H9 (cell line): ENCODE results near the gene NGF. TPM values are rescaled to one million over a fixed set of nuclear protein-coding genes. Genes with fewer than 3 reads are reported as not detected.

Experiments
- DNase-seq: peaks from one replicate; pipeline ENCODE4 v3.0.0-alpha.2; 2017
- H2AFZ ChIP-seq: one replicate; pipeline ENCODE4 v1.6.1; 2013; ENCODE audit warnings: mild to moderate bottlenecking, low read length, control low read depth, moderate library complexity
- H2AK5ac ChIP-seq: 2 replicates; pipeline ENCODE4 v1.6.1; 2013; ENCODE audit warnings: low read length, control low read depth, mixed read lengths; ENCODE audit not compliant: insufficient read length
- H2BK120ac ChIP-seq: one replicate; pipeline ENCODE4 v1.6.1; 2013; ENCODE audit warnings: low read depth, mild to moderate bottlenecking, low read length, control low read depth, inconsistent platforms; ENCODE audit not compliant: poor library complexity, severe bottlenecking
- H2BK12ac ChIP-seq: 2 replicates; pipeline ENCODE4 v1.6.1; 2013; ENCODE audit warnings: low read length, control low read depth, mixed read lengths, low read depth; ENCODE audit not compliant: insufficient read length
- H2BK15ac ChIP-seq: 2 replicates; pipeline ENCODE4 v1.6.1; 2013; ENCODE audit warnings: low read depth, low read length, control low read depth
- H2BK20ac ChIP-seq: one replicate; pipeline ENCODE4 v1.6.1; 2013; ENCODE audit warnings: low read depth, mild to moderate bottlenecking, low read length, control low read depth, inconsistent platforms; ENCODE audit not compliant: poor library complexity, severe bottlenecking
- H2BK5ac ChIP-seq: 2 replicates; pipeline ENCODE4 v1.6.1; 2013; ENCODE audit warnings: low read length, control low read depth, mixed read lengths; ENCODE audit not compliant: insufficient read length
- H3K14ac ChIP-seq: 2 replicates; pipeline ENCODE4 v1.6.1; 2013; ENCODE audit warnings: low read length, control low read depth; ENCODE audit not compliant: insufficient read depth
- H3K18ac ChIP-seq: 2 replicates; pipeline ENCODE4 v1.6.1; 2013; ENCODE audit warnings: low read depth, mild to moderate bottlenecking, mixed read lengths, low read length, control low read depth; ENCODE audit not compliant: insufficient read length
- H3K23ac ChIP-seq: 2 replicates; pipeline ENCODE4 v1.6.1; 2013; ENCODE audit warnings: low read length, control low read depth, mixed read lengths, low read depth; ENCODE audit not compliant: insufficient read length
- H3K23me2 ChIP-seq: 2 replicates; pipeline ENCODE4 v1.6.1; 2013; ENCODE audit warnings: low read depth, mild to moderate bottlenecking, mixed read lengths, low read length, control low read depth; ENCODE audit not compliant: insufficient read length, poor library complexity, severe bottlenecking
- H3K27ac ChIP-seq: 2 replicates; pipeline ENCODE4 v1.5.1; 2013; ENCODE audit warnings: low read length, control low read depth, mixed read lengths, low read depth; ENCODE audit not compliant: insufficient read length
- H3K27me3 ChIP-seq: 2 replicates; pipeline ENCODE4 v1.6.1; 2013; ENCODE audit warnings: low read length, control low read depth, inconsistent platforms; ENCODE audit not compliant: insufficient read depth
- H3K4ac ChIP-seq: 2 replicates; pipeline ENCODE4 v1.6.1; 2013; ENCODE audit warnings: low read depth, mild to moderate bottlenecking, control low read depth, inconsistent platforms, low read length, moderate library complexity
- H3K4me1 ChIP-seq: 2 replicates; pipeline ENCODE4 v1.6.1; 2013; ENCODE audit warnings: low read length, control low read depth, inconsistent platforms; ENCODE audit not compliant: insufficient read depth
- H3K4me2 ChIP-seq: 2 replicates; pipeline ENCODE4 v1.6.1; 2013; ENCODE audit warnings: low read length, control low read depth, mixed read lengths; ENCODE audit not compliant: insufficient read length, insufficient read depth
- H3K56ac ChIP-seq: 2 replicates; pipeline ENCODE4 v1.6.1; 2013; ENCODE audit warnings: low read depth, mild to moderate bottlenecking, mixed read lengths, low read length, control low read depth; ENCODE audit not compliant: insufficient read length
- H3K79me1 ChIP-seq: 2 replicates; pipeline ENCODE4 v1.6.1; 2013; ENCODE audit warnings: low read depth, mild to moderate bottlenecking, moderate library complexity, low read length, control low read depth, inconsistent platforms; ENCODE audit not compliant: insufficient read depth, poor library complexity, severe bottlenecking
- H3K79me2 ChIP-seq: 2 replicates; pipeline ENCODE4 v1.6.1; 2013; ENCODE audit warnings: low read length, control low read depth, inconsistent platforms; ENCODE audit not compliant: insufficient read depth
- H3K9ac ChIP-seq: 2 replicates; pipeline ENCODE4 v1.6.1; 2013; ENCODE audit warnings: low read length, control low read depth, mixed read lengths; ENCODE audit not compliant: insufficient read length; ENCODE audit errors: extremely low read depth
- H3K9me3 ChIP-seq: one replicate; pipeline ENCODE4 v1.6.1; 2013; ENCODE audit warnings: low read depth, low read length, inconsistent platforms; ENCODE audit not compliant: control insufficient read depth
- H3T11ph ChIP-seq: one replicate; pipeline ENCODE4 v1.6.1; 2013; ENCODE audit warnings: mild to moderate bottlenecking, low read length, control low read depth, inconsistent platforms
- H4K20me1 ChIP-seq: one replicate; pipeline ENCODE4 v1.6.1; 2013; ENCODE audit not compliant: control insufficient read depth, insufficient read length, insufficient read depth
- H4K5ac ChIP-seq: 2 replicates; pipeline ENCODE4 v1.6.1; 2013; ENCODE audit warnings: low read depth, mild to moderate bottlenecking, mixed read lengths, low read length, control low read depth; ENCODE audit not compliant: insufficient read length
- H4K8ac ChIP-seq: replicated peaks from 2 replicates; pipeline ENCODE4 v1.6.1; 2013; ENCODE audit warnings: low read length, control low read depth, mixed read lengths, low read depth; ENCODE audit not compliant: insufficient read length
- H4K91ac ChIP-seq: 2 replicates; pipeline ENCODE4 v1.6.1; 2013; ENCODE audit warnings: low read depth, mild to moderate bottlenecking, moderate library complexity, mixed read lengths, low read length, control low read depth; ENCODE audit not compliant: insufficient read length
- H3K27ac Mint-ChIP-seq, 3 experiments: 2 replicates in 2 of 3; 3 replicates in 1 of 3; pipeline ENCODE4 v1.8.0; 2020 to 2021; ENCODE audit warnings: mixed read lengths in 3 of 3, mild to moderate bottlenecking in 1 of 3, moderate library complexity in 1 of 3
- H3K27me3 Mint-ChIP-seq: 2 replicates; pipeline ENCODE4 v1.8.0; 2021; ENCODE audit warnings: low read depth, mild to moderate bottlenecking, moderate library complexity, mixed read lengths
- H3K36me3 Mint-ChIP-seq, 3 experiments: 2 replicates in 2 of 3; 3 replicates in 1 of 3; pipeline ENCODE4 v1.8.0; 2020 to 2021; ENCODE audit warnings: low read depth in 3 of 3, mixed read lengths in 3 of 3; ENCODE audit not compliant: insufficient read depth in 1 of 3
- H3K4me1 Mint-ChIP-seq, 2 experiments: 2 replicates each; pipeline ENCODE4 v1.8.0; 2020; ENCODE audit warnings: mixed read lengths in 2 of 2
- H3K4me3 Mint-ChIP-seq, 2 experiments: 2 replicates in 1 of 2; 3 replicates in 1 of 2; pipeline ENCODE4 v1.8.0; 2020 to 2021; ENCODE audit warnings: mild to moderate bottlenecking in 2 of 2, mixed read lengths in 2 of 2, moderate library complexity in 1 of 2
- H3K9me3 Mint-ChIP-seq, 2 experiments: 2 replicates in 1 of 2; 3 replicates in 1 of 2; pipeline ENCODE4 v1.8.0; 2020; ENCODE audit warnings: mild to moderate bottlenecking in 2 of 2, mixed read lengths in 2 of 2, moderate library complexity in 1 of 2
- WGBS: extraction: QIAGEN DNeasy Blood & Tissue Kit; methylation state at CpG from one replicate; pipeline ENCODE4 v1.1.7; 2013; ENCODE audit warnings: missing lambda C conversion rate, low lambda C conversion rate, mixed read lengths; ENCODE audit not compliant: insufficient read length; ENCODE audit errors: extremely low coverage; 5-methylcytosine and 5-hydroxymethylcytosine counted together
- total RNA-seq: library from RNA; stranded (reverse); gene quantifications from 2 replicates; pipeline ENCODE4 v1.2.1, GENCODE V29; 2021
- TF ChIP-seq, protein P1 (sequence below): fragments of 200-600 bp; sonication (generic); conservative IDR thresholded peaks from 3 replicates; pipeline ENCODE4 v1.8.0; 2021; ENCODE audit warnings: antibody characterized with exemption, mild to moderate bottlenecking

NGF gene
- total RNA-seq, 1 experiment from 2014 or later = 0.22 TPM

DNA sequence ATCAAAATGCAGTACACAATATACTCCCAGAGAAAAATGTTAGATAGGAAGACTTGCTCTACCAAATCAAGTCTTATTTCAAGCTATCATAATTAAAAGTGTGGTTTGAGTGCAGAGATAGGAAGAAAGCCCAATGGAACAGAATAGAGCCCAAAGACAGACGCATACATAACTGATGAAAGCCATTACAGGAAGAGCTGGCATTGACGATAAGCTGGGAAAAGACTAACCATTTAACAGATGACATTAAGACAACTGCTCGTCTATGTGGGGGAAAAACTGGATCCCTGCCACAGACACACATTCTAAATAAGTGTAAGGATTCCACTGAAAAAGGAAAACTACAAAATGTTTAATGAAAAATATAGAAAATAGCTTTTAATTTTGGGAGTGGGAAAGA, 85.5 kb downstream of the NGF start:
- H4K5ac ChIP-seq = no peak overlapping the region
- 0 out of 7 replicates have a peak, but pooled peaks cover 0 to 7% (median 0%) of the 10 kb centered on the region in 3 experiments for H3K36me3 Mint-ChIP-seq
- no peaks in the 10 kb centered on the region for H3K4me1 ChIP-seq
- no peak overlapping the region for H3K9ac ChIP-seq
- H3K56ac ChIP-seq = no peak overlapping the region
- no peak overlapping the region for H3K4me3 Mint-ChIP-seq
- H2AK5ac ChIP-seq = no peak overlapping the region
- H2BK20ac ChIP-seq = no peak overlapping the region
- no peaks in the 10 kb centered on the region for H3K4me1 Mint-ChIP-seq
- no peak overlapping the region for H3K23ac ChIP-seq
- no peak overlapping the region for H3K14ac ChIP-seq
- H3K79me2 ChIP-seq = no peaks in the 10 kb centered on the region
- TF ChIP-seq, protein P1, sequence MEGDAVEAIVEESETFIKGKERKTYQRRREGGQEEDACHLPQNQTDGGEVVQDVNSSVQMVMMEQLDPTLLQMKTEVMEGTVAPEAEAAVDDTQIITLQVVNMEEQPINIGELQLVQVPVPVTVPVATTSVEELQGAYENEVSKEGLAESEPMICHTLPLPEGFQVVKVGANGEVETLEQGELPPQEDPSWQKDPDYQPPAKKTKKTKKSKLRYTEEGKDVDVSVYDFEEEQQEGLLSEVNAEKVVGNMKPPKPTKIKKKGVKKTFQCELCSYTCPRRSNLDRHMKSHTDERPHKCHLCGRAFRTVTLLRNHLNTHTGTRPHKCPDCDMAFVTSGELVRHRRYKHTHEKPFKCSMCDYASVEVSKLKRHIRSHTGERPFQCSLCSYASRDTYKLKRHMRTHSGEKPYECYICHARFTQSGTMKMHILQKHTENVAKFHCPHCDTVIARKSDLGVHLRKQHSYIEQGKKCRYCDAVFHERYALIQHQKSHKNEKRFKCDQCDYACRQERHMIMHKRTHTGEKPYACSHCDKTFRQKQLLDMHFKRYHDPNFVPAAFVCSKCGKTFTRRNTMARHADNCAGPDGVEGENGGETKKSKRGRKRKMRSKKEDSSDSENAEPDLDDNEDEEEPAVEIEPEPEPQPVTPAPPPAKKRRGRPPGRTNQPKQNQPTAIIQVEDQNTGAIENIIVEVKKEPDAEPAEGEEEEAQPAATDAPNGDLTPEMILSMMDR = no peak
- WGBS = no CpG with 5 or more reads among the region's 3 CpGs
- H3K9me3 ChIP-seq = no peaks in the 10 kb centered on the region
- no peak overlapping the region for H2AFZ ChIP-seq
- no peak overlapping the region for H2BK5ac ChIP-seq
- no peak overlapping the region for H3K4ac ChIP-seq
- DNase-seq = no peak
- H4K20me1 ChIP-seq = no peaks in the 10 kb centered on the region
- H3K27me3 ChIP-seq = no peaks in the 10 kb centered on the region
- no peak overlapping the region for H3T11ph ChIP-seq
- H4K91ac ChIP-seq = no peak overlapping the region
- no peak overlapping the region for H3K18ac ChIP-seq
- peaks cover 3% of the 10 kb centered on the region in 2 experiments; a peak in 3 of 5 replicates for H3K9me3 Mint-ChIP-seq
- H2BK120ac ChIP-seq = no peak overlapping the region
- no peak overlapping the region for H3K4me2 ChIP-seq
- no peak overlapping the region for H4K8ac ChIP-seq
- H3K23me2 ChIP-seq = no peaks in the 10 kb centered on the region
- H3K27ac Mint-ChIP-seq = no peak overlapping the region
- H2BK12ac ChIP-seq = no peak overlapping the region
- no peaks in the 10 kb centered on the region for H3K27me3 Mint-ChIP-seq
- no peaks in the 10 kb centered on the region for H3K79me1 ChIP-seq
- no peak overlapping the region for H3K27ac ChIP-seq
- H2BK15ac ChIP-seq = no peak overlapping the region
